B cell (primary cell): Measurements from ENCODE around the gene GALNT5. TPM values are rescaled to one million over a fixed set of nuclear protein-coding genes. Genes with fewer than 3 reads are reported as not detected.

ENCODE experiments used
- ATAC-seq: fragments of 200-7000 bp; cut with Tn5 transposase; one replicate; pipeline ENCODE4 v1.10.0; 2021; ENCODE audit warnings: low read depth, mild to moderate bottlenecking, moderate number of reproducible peaks, moderate library complexity
- CTCF ChIA-PET: fragments of 350-600 bp; sonication (Branson Sonifier 250); formaldehyde crosslinking; loops from one replicate; lab custom pipeline; 2021; ENCODE audit warnings: antibody characterized with exemption, inconsistent platforms; lab: Charles Lee
- POLR2A ChIA-PET: fragments of 350-600 bp; sonication (Branson Sonifier 250); formaldehyde crosslinking; loops from one replicate; lab custom pipeline; 2021; ENCODE audit warnings: antibody characterized with exemption; lab: Charles Lee
- DNase-seq: peaks from one replicate; pipeline ENCODE4 v3.0.0; 2013
- H2AFZ ChIP-seq: 2 replicates; pipeline ENCODE4 v1.6.1; 2012; ENCODE audit warnings: mild to moderate bottlenecking, low read depth, low read length; ENCODE audit not compliant: insufficient read depth, poor library complexity, severe bottlenecking
- H3K27ac ChIP-seq, 2 donors: 1 replicate in 1 of 2; 2 replicates in 1 of 2; pipeline ENCODE4 v1.5.1; 2012 to 2013; ENCODE audit warnings: low read length in 2 of 2, mild to moderate bottlenecking in 2 of 2, moderate library complexity in 1 of 2
- H3K27me3 ChIP-seq, 4 experiments: fragments of 200-600 bp in 1 of 4; sonication (generic) in 1 of 4; replicated peaks in 1 of 4; 1 replicate in 2 of 4; 2 replicates in 2 of 4; pipeline versions ENCODE4 v1.6.1 to v1.7.0; 2013 to 2016; ENCODE audit warnings: low read length in 3 of 4, mild to moderate bottlenecking in 2 of 4, mixed read lengths in 1 of 4, moderate library complexity in 1 of 4; ENCODE audit not compliant: insufficient read depth in 4 of 4, control insufficient read depth in 3 of 4; ENCODE audit errors: control extremely low read depth in 1 of 4
- H3K36me3 ChIP-seq, 2 experiments: replicated peaks in 1 of 2; 1 replicate in 1 of 2; 2 replicates in 1 of 2; pipeline versions ENCODE4 v1.6.1 to v1.7.1; 2013; ENCODE audit warnings: low read length in 1 of 2; ENCODE audit not compliant: insufficient read depth in 2 of 2, control insufficient read depth in 1 of 2; ENCODE audit errors: control extremely low read depth in 1 of 2, extremely low read depth in 1 of 2
- H3K4me1 ChIP-seq, 2 donors: fragments of 200-600 bp in 1 of 2; sonication (generic) in 1 of 2; 1 replicate in 1 of 2; 2 replicates in 1 of 2; pipeline versions ENCODE4 v1.5.1 to v1.6.1; 2013 to 2017; ENCODE audit warnings: low read length in 2 of 2; ENCODE audit not compliant: control insufficient read depth in 2 of 2, insufficient read depth in 2 of 2
- H3K4me2 ChIP-seq: replicated peaks from 2 replicates; pipeline ENCODE3; 2012; ENCODE audit warnings: mild to moderate bottlenecking, low read depth, low read length; ENCODE audit not compliant: poor library complexity, severe bottlenecking
- H3K4me3 ChIP-seq, 5 experiments: fragments of 200-600 bp in 1 of 5; sonication (generic) in 1 of 5; 1 replicate in 3 of 5; 2 replicates in 2 of 5; pipeline versions ENCODE4 v1.5.1 to v1.7.0; 2011 to 2016; ENCODE audit warnings: low read length in 4 of 5, mild to moderate bottlenecking in 4 of 5, low read depth in 2 of 5, control low read depth in 1 of 5, moderate library complexity in 1 of 5; ENCODE audit not compliant: insufficient read depth in 1 of 5; ENCODE audit errors: control extremely low read depth in 1 of 5, extremely low read depth in 1 of 5
- H3K79me2 ChIP-seq: fragments of 200-600 bp; sonication (generic); one replicate; pipeline ENCODE4 v1.6.0; 2016; ENCODE audit warnings: low read length; ENCODE audit not compliant: control insufficient read depth, insufficient read depth
- H3K9ac ChIP-seq: fragments of 200-600 bp; sonication (generic); 2 replicates; pipeline ENCODE4 v1.6.1; 2017; ENCODE audit warnings: mild to moderate bottlenecking, low read length, moderate library complexity
- H3K9me3 ChIP-seq, 3 donors: one replicate each; pipeline versions ENCODE4 v1.6.1 to v1.7.1; 2013; ENCODE audit warnings: low read length in 2 of 3; ENCODE audit not compliant: control insufficient read depth in 2 of 3, insufficient read depth in 1 of 3; ENCODE audit errors: control extremely low read depth in 1 of 3
- H4K20me1 ChIP-seq: 2 replicates; pipeline ENCODE4 v1.6.0; 2012; ENCODE audit warnings: mild to moderate bottlenecking, low read length; ENCODE audit not compliant: insufficient read depth, control insufficient read depth, poor library complexity, severe bottlenecking
- H3K27ac Mint-ChIP-seq: one replicate; pipeline ENCODE4 v1.8.0; 2021; ENCODE audit warnings: mixed read lengths
- H3K27me3 Mint-ChIP-seq: one replicate; pipeline ENCODE4 v1.8.0; 2021; ENCODE audit warnings: mixed read lengths
- H3K4me1 Mint-ChIP-seq: one replicate; pipeline ENCODE4 v1.8.0; 2021; ENCODE audit warnings: mixed read lengths
- H3K4me3 Mint-ChIP-seq: one replicate; pipeline ENCODE4 v1.8.0; 2021; ENCODE audit warnings: mixed read lengths
- H3K9me3 Mint-ChIP-seq: one replicate; pipeline ENCODE4 v1.8.0; 2022; ENCODE audit warnings: mixed read lengths; ENCODE audit not compliant: insufficient read depth
- CTCF ChIP-seq: fragments of 200-600 bp; IDR thresholded peaks from one replicate; pipeline ENCODE4 v1.8.0; 2022; ENCODE audit warnings: antibody characterized with exemption, mild to moderate bottlenecking
- EZH2 ChIP-seq: IDR thresholded peaks from 2 replicates; pipeline ENCODE4 v1.6.1; 2012; ENCODE audit warnings: borderline replicate concordance, low read depth, mild to moderate bottlenecking, moderate library complexity, low read length; ENCODE audit not compliant: insufficient read depth, poor library complexity, severe bottlenecking
- WGBS: methylation state at CpG from one replicate; pipeline ENCODE4 v1.1.5; 2013; ENCODE audit warnings: missing lambda C conversion rate; ENCODE audit not compliant: insufficient coverage; 5-methylcytosine and 5-hydroxymethylcytosine counted together
- intact Hi-C: fragments of 100-400 bp; cut with micrococcal nuclease; formaldehyde crosslinking; loops from one replicate; pipeline ENCODE4 v1.10.0; 2022
- polyA plus RNA-seq: library from polyadenylated mRNA; depleted of rRNA; stranded (reverse); fragments of >200 nt; gene quantifications from 2 replicates; pipeline ENCODE4 v1.2.3, GENCODE V29; 2012
- total RNA-seq, 2 donors: library from RNA; stranded (reverse); fragments of 120-200 nt in 1 of 2; gene quantifications; 1 replicate in 1 of 2; 2 replicates in 1 of 2; pipeline versions ENCODE4 v1.2.3 to v1.2.4, GENCODE V29; 2013 to 2022

The GALNT5 gene
- total and polyA plus RNA-seq, 2 donors (not counting 1 experiment from before 2014, with no cell fraction given), result not detected

GRCh38 chr2:157303612-157304011 is 46.1 kb downstream of the GALNT5 start:
- no peak overlapping the region for H3K4me3 Mint-ChIP-seq
- ChIA-PET POLR2A (no interaction called here), CTCF (interaction anchor here (1.0 to 11.1 kb wide), 25 partner anchors 15 to 1451 kb away, joined by 3 to 197 read pairs (median 12); partner anchors contain the start of genes ACVR1C and ERMN)
- H3K27ac Mint-ChIP-seq, result no peak overlapping the region
- no peaks in the 10 kb centered on the region for H3K79me2 ChIP-seq
- no peaks in the 10 kb centered on the region for H4K20me1 ChIP-seq
- no peaks in the 10 kb centered on the region for H3K4me1 ChIP-seq
- ATAC-seq, result no peak
- no peak overlapping the region for H3K4me3 ChIP-seq
- H3K9me3 Mint-ChIP-seq, result no peaks in the 10 kb centered on the region
- DNase-seq, result no peak
- no peaks in the 10 kb centered on the region for H3K36me3 ChIP-seq
- H3K27me3 ChIP-seq, result no peaks in the 10 kb centered on the region
- H3K9me3 ChIP-seq, result no peaks in the 10 kb centered on the region
- H3K4me1 Mint-ChIP-seq, result peaks cover 1% of the 10 kb centered on the region
- TF ChIP-seq CTCF, result no peak
- TF ChIP-seq EZH2, result no peak
- H3K27me3 Mint-ChIP-seq, result peaks cover 10% of the 10 kb centered on the region
- intact Hi-C loops, result loop anchor here (2.0 kb wide), 2 partner anchors 189 to 447 kb away; no protein-coding TSS in a partner anchor
- no peak overlapping the region for H2AFZ ChIP-seq
- H3K27ac ChIP-seq, result no peak overlapping the region
- H3K4me2 ChIP-seq, result no peak overlapping the region
- H3K9ac ChIP-seq, result no peak overlapping the region
- no CpG with 5 or more reads among the region's 2 CpGs for WGBS

GRCh38 chr2:157304811-157305722 is 47.6 kb downstream of the GALNT5 start:
- intact Hi-C loops, result no loop called here
- no peak overlapping the region for H3K4me2 ChIP-seq
- Mint-ChIP-seq H3K27me3 (peaks cover 10% of the 10 kb centered on the region), H3K4me1 (peaks cover 1% of the 10 kb centered on the region), H3K9me3 (no peaks in the 10 kb centered on the region), H3K27ac (no peak overlapping the region), H3K4me3 (no peak overlapping the region)
- POLR2A ChIA-PET, result no interaction called here
- DNase-seq, result no peak
- no peak overlapping the region for H3K27ac ChIP-seq
- no peaks in the 10 kb centered on the region for H3K27me3 ChIP-seq
- CTCF ChIA-PET, result interaction anchor here (0.7 to 11.1 kb wide), 22 partner anchors 12 to 1440 kb away, joined by 3 to 197 read pairs (median 4); partner anchors contain the start of gene ERMN
- H3K9ac ChIP-seq, result no peak overlapping the region
- no peaks in the 10 kb centered on the region for H3K36me3 ChIP-seq
- H3K79me2 ChIP-seq, result no peaks in the 10 kb centered on the region
- no peaks in the 10 kb centered on the region for H4K20me1 ChIP-seq
- no peak for ATAC-seq
- TF ChIP-seq CTCF (no peak), EZH2 (no peak)
- 100% methylated on average over 1 of the region's 3 CpGs for WGBS
- no peaks in the 10 kb centered on the region for H3K9me3 ChIP-seq
- no peak overlapping the region for H2AFZ ChIP-seq
- H3K4me3 ChIP-seq, result no peak overlapping the region
- no peaks in the 10 kb centered on the region for H3K4me1 ChIP-seq
